PC-3 (cell line): ENCODE measurements around the gene GABBR1. TPM values are rescaled to one million over a fixed set of nuclear protein-coding genes. Genes with fewer than 3 reads are reported as not detected.

Source experiments
- ATAC-seq: fragments of 200-7000 bp; cut with Tn5 transposase; 2 replicates; pipeline ENCODE4 v1.9.1; 2020; ENCODE audit warnings: mild to moderate bottlenecking, moderate library complexity
- BruUV-seq: library from RNA; stranded (reverse); fragments of 400-500 nt; replicated peaks from 2 replicates; lab custom pipeline; 2021; lab: Mats Ljungman, UMichigan
- CTCF ChIA-PET: fragments of 300-600 bp; sonication (Branson Sonifier 250); formaldehyde crosslinking; loops from one replicate; lab custom pipeline; 2022; ENCODE audit warnings: antibody characterized with exemption; lab: Charles Lee
- POLR2A ChIA-PET: fragments of 300-600 bp; sonication (Branson Sonifier 250); formaldehyde crosslinking; loops from one replicate; lab custom pipeline; 2022; ENCODE audit warnings: antibody characterized with exemption; ENCODE audit not compliant: unreplicated experiment; lab: Charles Lee
- DNase-seq: peaks from one replicate; pipeline ENCODE4 v3.0.0-alpha.2; 2015
- H2AFZ ChIP-seq: fragments of 300-600 bp; sonication (generic); 2 replicates; pipeline ENCODE4 v1.6.0; 2016; ENCODE audit warnings: antibody characterized with exemption, low read length
- H3F3A ChIP-seq: fragments of 300-600 bp; sonication (generic); one replicate; pipeline ENCODE4 v1.6.0; 2017; ENCODE audit warnings: antibody characterized with exemption, low read length, control low read depth, mild to moderate bottlenecking; ENCODE audit not compliant: unreplicated experiment
- H3K27ac ChIP-seq: fragments of 300-600 bp; sonication (generic); 2 replicates; pipeline ENCODE4 v1.5.1; 2016; ENCODE audit warnings: mild to moderate bottlenecking, low read length
- H3K27me3 ChIP-seq: fragments of 300-600 bp; sonication (generic); 2 replicates; pipeline ENCODE4 v1.6.1; 2016; ENCODE audit warnings: low read length, mixed read lengths
- H3K36me3 ChIP-seq: fragments of 300-600 bp; sonication (generic); 2 replicates; pipeline ENCODE4 v1.6.1; 2016; ENCODE audit warnings: low read depth, mixed run types, low read length, mixed read lengths
- H3K4me1 ChIP-seq: fragments of 300-600 bp; sonication (generic); 2 replicates; pipeline ENCODE4 v1.5.1; 2016; ENCODE audit warnings: low read length; ENCODE audit not compliant: insufficient read depth
- H3K4me2 ChIP-seq: fragments of 300-600 bp; sonication (generic); 2 replicates; pipeline ENCODE4 v1.6.0; 2016; ENCODE audit warnings: low read length
- H3K4me3 ChIP-seq: fragments of 300-600 bp; sonication (generic); 2 replicates; pipeline ENCODE4 v1.5.1; 2016; ENCODE audit warnings: mild to moderate bottlenecking, low read length, mixed read lengths
- H3K79me2 ChIP-seq: fragments of 300-600 bp; sonication (generic); 2 replicates; pipeline ENCODE4 v1.6.1; 2017; ENCODE audit warnings: low read length, mixed read lengths
- H3K9ac ChIP-seq: fragments of 300-600 bp; sonication (generic); 2 replicates; pipeline ENCODE4 v1.6.0; 2016; ENCODE audit warnings: mild to moderate bottlenecking, low read length
- H3K9me2 ChIP-seq: fragments of 300-600 bp; sonication (generic); replicated peaks from 2 replicates; pipeline ENCODE4 v1.6.1; 2016; ENCODE audit warnings: mixed run types, low read length, mixed read lengths
- H3K9me3 ChIP-seq: fragments of 300-600 bp; sonication (generic); 2 replicates; pipeline ENCODE4 v1.6.1; 2016; ENCODE audit warnings: low read length, mixed read lengths
- H4K20me1 ChIP-seq: fragments of 300-600 bp; sonication (generic); 2 replicates; pipeline ENCODE4 v1.6.1; 2016; ENCODE audit warnings: low read length, mixed read lengths
- CTCF ChIP-seq: fragments of 300-600 bp; sonication (generic); conservative IDR thresholded peaks from 2 replicates; pipeline ENCODE4 v1.5.1; 2017; ENCODE audit warnings: antibody characterized with exemption, low read depth, mild to moderate bottlenecking, low read length
- EZH2 ChIP-seq: fragments of 300-600 bp; sonication (generic); IDR thresholded peaks from one replicate; pipeline ENCODE4 v1.6.1; 2017; ENCODE audit warnings: antibody characterized with exemption, mild to moderate bottlenecking, low read length; ENCODE audit not compliant: unreplicated experiment
- EZH2phosphoT487 ChIP-seq: fragments of 300-600 bp; sonication (generic); IDR thresholded peaks from 2 replicates; pipeline ENCODE4 v1.6.1; 2018; ENCODE audit warnings: mild to moderate bottlenecking, antibody characterized with exemption, low read length, borderline replicate concordance
- intact Hi-C: fragments of 100-400 bp; cut with micrococcal nuclease; formaldehyde crosslinking; loops from 2 replicates; pipeline ENCODE4 v1.9.0; 2023
- total RNA-seq: library from RNA; depleted of rRNA; stranded (reverse); fragments of >200 nt; gene quantifications from 2 replicates; pipeline ENCODE4 v1.2.3, GENCODE V29; 2014

The GABBR1 gene
- total RNA-seq, 1 experiment from 2014 or later = 5.5 TPM

DNA sequence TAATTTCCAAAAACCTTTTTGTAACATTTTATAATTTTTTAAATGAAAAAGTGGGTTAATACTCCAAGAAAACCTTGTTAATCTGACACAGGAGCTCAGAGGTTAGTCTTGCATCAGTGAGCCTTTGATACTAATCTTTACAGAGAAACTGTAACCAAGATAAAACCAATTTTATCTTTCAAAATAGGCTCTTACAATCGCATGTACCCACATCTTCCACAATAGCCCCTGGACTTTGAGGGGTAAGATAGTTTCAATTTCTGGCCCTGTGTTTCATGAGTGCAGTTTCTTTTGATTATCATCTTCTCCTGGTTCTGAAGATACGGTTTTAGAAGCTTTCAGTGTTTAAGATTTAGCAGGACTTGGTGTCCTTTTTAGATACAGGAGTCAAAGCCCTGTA, 110.8 kb downstream of the GABBR1 start:
- Histone ChIP-seq H3K4me3 (no peak overlapping the region), H3K4me1 (no peaks in the 10 kb centered on the region), H2AFZ (no peak overlapping the region), H3K4me2 (no peak overlapping the region), H3K9me3 (0 out of 2 replicates have a peak, but pooled peaks cover 10% of the 10 kb centered on the region), H3K36me3 (no peaks in the 10 kb centered on the region), H3K9me2 (no peaks in the 10 kb centered on the region), H3K27me3 (peaks cover 28% of the 10 kb centered on the region), H4K20me1 (no peaks in the 10 kb centered on the region), H3F3A (no peaks in the 10 kb centered on the region), H3K27ac (no peak overlapping the region), H3K79me2 (no peaks in the 10 kb centered on the region), H3K9ac (no peak overlapping the region)
- no TSS peak for BruUV-seq
- no peak for DNase-seq
- intact Hi-C loops = no loop called here
- ChIA-PET CTCF (no interaction called here), POLR2A (no interaction called here)
- ATAC-seq = no peak
- no peak for TF ChIP-seq EZH2
- TF ChIP-seq CTCF = no peak
- no peak for TF ChIP-seq EZH2phosphoT487

DNA sequence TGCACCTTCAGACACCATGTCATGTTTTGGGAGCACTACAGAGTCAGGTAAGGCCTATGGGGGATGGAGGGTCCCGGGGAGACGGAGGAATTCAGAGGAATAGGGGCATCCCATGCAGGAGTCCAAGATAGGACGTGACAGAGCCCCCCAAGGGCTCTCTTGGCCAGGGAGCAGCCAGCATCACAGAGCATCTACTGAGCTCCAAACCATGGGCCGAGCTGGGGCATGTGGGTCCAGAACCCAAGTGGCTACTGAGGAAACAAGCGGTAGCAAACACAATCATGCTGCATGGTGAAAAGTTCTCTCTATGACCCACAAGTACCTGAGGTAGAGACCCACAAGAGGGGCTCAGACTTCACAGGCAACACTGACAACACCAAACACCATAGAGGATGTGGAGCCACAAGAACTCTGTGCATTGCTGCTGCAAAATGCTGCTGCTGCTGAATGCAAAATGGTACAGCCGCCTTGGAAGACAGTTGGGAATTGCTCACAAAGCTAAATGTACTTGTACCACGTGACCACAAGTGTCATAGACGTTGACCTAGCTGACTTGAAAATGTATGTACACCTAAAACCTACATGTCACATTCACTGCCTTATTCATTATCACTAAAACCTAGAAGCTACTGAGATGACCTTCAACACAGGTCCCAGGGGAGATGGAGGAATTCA, 111.8 kb downstream of the GABBR1 start:
- ChIA-PET POLR2A (no interaction called here), CTCF (no interaction called here)
- H4K20me1 ChIP-seq = no peaks in the 10 kb centered on the region
- no peak overlapping the region for H3K9ac ChIP-seq
- no peak overlapping the region for H3K4me2 ChIP-seq
- BruUV-seq = no TSS peak
- intact Hi-C loops = no loop called here
- no peak for ATAC-seq
- no peaks in the 10 kb centered on the region for H3K79me2 ChIP-seq
- H2AFZ ChIP-seq = no peak overlapping the region
- H3K27me3 ChIP-seq = peaks cover 25% of the 10 kb centered on the region
- peaks cover 4% of the 10 kb centered on the region; the same call in 1 of the 2 replicates for H3K4me1 ChIP-seq
- H3F3A ChIP-seq = no peaks in the 10 kb centered on the region
- H3K4me3 ChIP-seq = no peak overlapping the region
- H3K36me3 ChIP-seq = no peaks in the 10 kb centered on the region
- no peaks in the 10 kb centered on the region for H3K9me2 ChIP-seq
- TF ChIP-seq EZH2 (no peak), EZH2phosphoT487 (no peak), CTCF (no peak)
- no peak for DNase-seq
- H3K9me3 ChIP-seq = 0 out of 2 replicates have a peak, but pooled peaks cover 10% of the 10 kb centered on the region
- no peak overlapping the region for H3K27ac ChIP-seq

DNA sequence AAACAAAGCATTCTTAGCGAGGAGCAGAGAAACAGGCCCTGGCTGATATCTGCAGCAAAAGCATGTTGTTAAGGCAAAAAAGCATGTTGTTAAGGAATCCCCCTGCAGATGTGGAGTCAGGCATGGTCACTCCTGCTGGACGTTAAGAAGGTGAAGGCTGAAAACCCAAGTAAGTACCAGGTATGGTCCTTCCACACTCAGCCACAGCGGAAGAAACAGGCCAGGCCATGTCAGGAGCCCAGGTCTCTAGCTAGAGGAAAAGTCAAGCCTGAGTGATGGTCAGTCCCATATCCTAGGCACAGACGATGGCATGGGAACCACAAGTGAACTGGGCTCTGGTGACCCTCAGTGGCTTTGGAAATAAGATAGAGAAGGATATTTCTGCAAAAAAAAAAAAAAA, 112.8 kb downstream of the GABBR1 start:
- POLR2A ChIA-PET = no interaction called here
- TF ChIP-seq CTCF = no peak
- no peak for TF ChIP-seq EZH2phosphoT487
- TF ChIP-seq EZH2 = no peak
- Histone ChIP-seq H3K9me3 (0 out of 2 replicates have a peak, but pooled peaks cover 10% of the 10 kb centered on the region), H3K27ac (no peak overlapping the region), H3K79me2 (no peaks in the 10 kb centered on the region), H3K4me1 (peaks cover 8% of the 10 kb centered on the region; the same call in 1 of the 2 replicates), H3K36me3 (no peaks in the 10 kb centered on the region), H2AFZ (no peak overlapping the region), H3K27me3 (peaks cover 16% of the 10 kb centered on the region), H3K4me2 (no peak overlapping the region), H3K9me2 (no peaks in the 10 kb centered on the region), H3K4me3 (no peak overlapping the region), H3F3A (no peaks in the 10 kb centered on the region), H4K20me1 (no peaks in the 10 kb centered on the region), H3K9ac (no peak overlapping the region)
- intact Hi-C loops = no loop called here
- no TSS peak for BruUV-seq
- CTCF ChIA-PET = no interaction called here
- no peak for DNase-seq
- ATAC-seq = no peak
